ENCODE measurements around the gene CDH12.
"Not testable (repeated sequence)": the region's sequence is repeated elsewhere in the genome, so short reads cannot be mapped to it uniquely, and the experiment has no call there.

Gene CDH12

DNA sequence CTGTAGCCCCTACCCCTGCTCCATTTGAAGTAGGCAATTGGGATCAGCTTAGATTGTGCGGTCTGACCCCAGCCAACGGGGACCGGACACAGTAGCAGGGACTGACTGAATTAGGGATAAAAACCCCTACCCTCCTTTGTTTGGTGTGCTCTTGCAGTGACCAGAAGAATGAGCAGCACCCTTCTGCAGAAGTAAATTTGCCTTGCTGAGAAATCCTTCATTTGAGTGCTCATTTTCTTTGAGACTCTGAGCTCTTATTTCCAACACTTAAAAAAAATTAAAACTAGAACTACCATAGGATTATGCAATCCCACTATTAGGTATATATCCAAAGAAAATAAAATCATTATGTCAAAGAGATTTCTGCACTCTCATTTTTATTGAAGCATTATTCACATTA, 560.0 kb downstream of the CDH12 start:
- Histone ChIP-seq H3K4me1 (ENCODE audit: low read depth, poor library complexity, severe bottlenecking) (no peaks in the 10 kb centered on the region), H3K27ac (no peak overlapping the region), H4K20me1 (ENCODE audit: insufficient read depth) (no peaks in the 10 kb centered on the region), H3K27me3 (ENCODE audit: insufficient read depth, low read depth) (no peaks in the 10 kb centered on the region), H3K79me2 (ENCODE audit: insufficient read depth, low read depth) (no peaks in the 10 kb centered on the region), H3K4me2 (no peak overlapping the region), H3K36me3 (ENCODE audit: insufficient read depth) (no peaks in the 10 kb centered on the region), H3K4me3 (IDR thresholded peaks at IDR 0.05; ENCODE audit: insufficient read depth, low read depth, low read length) (no peak overlapping the region), H2AFZ (ENCODE audit: low read depth) (no peak overlapping the region), H3K9ac (no peak overlapping the region)
- TF ChIP-seq, protein P1, sequence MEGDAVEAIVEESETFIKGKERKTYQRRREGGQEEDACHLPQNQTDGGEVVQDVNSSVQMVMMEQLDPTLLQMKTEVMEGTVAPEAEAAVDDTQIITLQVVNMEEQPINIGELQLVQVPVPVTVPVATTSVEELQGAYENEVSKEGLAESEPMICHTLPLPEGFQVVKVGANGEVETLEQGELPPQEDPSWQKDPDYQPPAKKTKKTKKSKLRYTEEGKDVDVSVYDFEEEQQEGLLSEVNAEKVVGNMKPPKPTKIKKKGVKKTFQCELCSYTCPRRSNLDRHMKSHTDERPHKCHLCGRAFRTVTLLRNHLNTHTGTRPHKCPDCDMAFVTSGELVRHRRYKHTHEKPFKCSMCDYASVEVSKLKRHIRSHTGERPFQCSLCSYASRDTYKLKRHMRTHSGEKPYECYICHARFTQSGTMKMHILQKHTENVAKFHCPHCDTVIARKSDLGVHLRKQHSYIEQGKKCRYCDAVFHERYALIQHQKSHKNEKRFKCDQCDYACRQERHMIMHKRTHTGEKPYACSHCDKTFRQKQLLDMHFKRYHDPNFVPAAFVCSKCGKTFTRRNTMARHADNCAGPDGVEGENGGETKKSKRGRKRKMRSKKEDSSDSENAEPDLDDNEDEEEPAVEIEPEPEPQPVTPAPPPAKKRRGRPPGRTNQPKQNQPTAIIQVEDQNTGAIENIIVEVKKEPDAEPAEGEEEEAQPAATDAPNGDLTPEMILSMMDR (conservative IDR thresholded peaks at IDR 0.05; ENCODE audit: low read depth, low read length): no peak

DNA sequence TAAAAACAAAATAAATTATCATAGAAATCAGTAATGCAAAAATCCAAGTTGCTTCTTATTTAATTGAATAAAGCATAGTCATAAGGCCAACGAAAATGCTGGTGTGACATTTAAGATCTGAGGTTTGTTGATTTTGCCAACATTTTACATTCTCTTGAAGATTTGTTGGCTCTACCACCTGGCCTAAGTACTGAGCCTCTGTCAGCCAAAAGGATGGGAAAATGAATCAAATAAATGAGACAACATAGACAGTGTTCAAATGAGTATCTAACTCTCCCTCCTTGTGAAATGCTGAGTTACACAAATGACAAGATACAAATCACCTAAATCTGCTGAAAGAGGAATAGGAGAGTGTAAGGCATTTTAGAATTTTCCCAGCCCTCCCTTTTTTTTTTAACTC, 575.0 kb downstream of the CDH12 start:
- Histone ChIP-seq H3K27ac (no peak overlapping the region), H3K4me3 (IDR thresholded peaks at IDR 0.05; ENCODE audit: insufficient read depth, low read depth, low read length) (no peak overlapping the region), H3K4me2 (no peak overlapping the region), H3K9ac (no peak overlapping the region), H3K79me2 (ENCODE audit: insufficient read depth, low read depth) (no peaks in the 10 kb centered on the region), H3K36me3 (ENCODE audit: insufficient read depth) (no peaks in the 10 kb centered on the region), H2AFZ (ENCODE audit: low read depth) (no peak overlapping the region), H3K4me1 (ENCODE audit: low read depth, poor library complexity, severe bottlenecking) (no peaks in the 10 kb centered on the region), H3K27me3 (ENCODE audit: insufficient read depth, low read depth) (no peaks in the 10 kb centered on the region), H4K20me1 (ENCODE audit: insufficient read depth) (no peaks in the 10 kb centered on the region)
- TF ChIP-seq, protein P1 (conservative IDR thresholded peaks at IDR 0.05; ENCODE audit: low read depth, low read length): no peak

DNA sequence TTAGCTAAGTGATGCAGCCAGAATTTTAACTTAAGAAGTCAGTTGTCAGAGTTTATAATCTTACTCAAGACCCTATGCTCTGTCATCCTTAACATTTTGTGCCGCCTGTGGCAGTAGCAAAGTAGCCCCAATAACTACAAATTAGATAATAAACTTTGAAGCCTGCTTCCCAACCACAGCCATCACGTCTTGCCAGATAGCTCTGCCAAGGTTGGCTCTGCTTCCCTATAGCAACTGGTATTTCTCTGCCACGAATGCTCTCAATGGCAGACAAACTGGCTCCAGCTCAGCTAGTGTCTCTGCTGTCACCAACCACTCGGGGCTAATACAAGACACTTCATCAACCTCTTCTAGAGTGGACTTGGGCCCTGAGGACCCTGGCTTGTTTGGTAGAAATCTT, 576.1 kb downstream of the CDH12 start:
- Histone ChIP-seq H3K27me3 (ENCODE audit: insufficient read depth, low read depth) (no peaks in the 10 kb centered on the region), H2AFZ (ENCODE audit: low read depth) (no peak overlapping the region), H3K79me2 (ENCODE audit: insufficient read depth, low read depth) (no peaks in the 10 kb centered on the region), H3K4me2 (no peak overlapping the region), H3K36me3 (ENCODE audit: insufficient read depth) (no peaks in the 10 kb centered on the region), H3K9ac (no peak overlapping the region), H4K20me1 (ENCODE audit: insufficient read depth) (no peaks in the 10 kb centered on the region), H3K27ac (no peak overlapping the region), H3K4me1 (ENCODE audit: low read depth, poor library complexity, severe bottlenecking) (no peaks in the 10 kb centered on the region), H3K4me3 (IDR thresholded peaks at IDR 0.05; ENCODE audit: insufficient read depth, low read depth, low read length) (no peak overlapping the region)
- TF ChIP-seq, protein P1 (conservative IDR thresholded peaks at IDR 0.05; ENCODE audit: low read depth, low read length): no peak

DNA sequence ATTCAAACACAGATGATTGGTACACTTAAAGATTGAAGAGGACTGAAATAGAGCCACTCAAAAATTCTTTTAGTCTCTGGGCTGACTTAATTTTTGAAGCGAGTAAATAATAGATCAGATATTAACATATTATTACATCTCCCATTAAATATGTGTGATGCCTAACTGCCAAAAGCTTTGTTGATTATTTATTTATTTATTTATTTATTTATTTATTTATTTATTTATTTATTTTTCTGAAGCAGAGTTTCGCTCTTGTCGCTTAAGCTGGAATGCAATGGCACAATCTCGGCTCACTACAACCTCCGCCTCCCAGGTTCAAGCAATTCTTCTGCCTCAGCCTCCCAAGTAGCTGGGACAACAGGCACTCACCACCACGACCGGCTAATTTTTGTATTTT, 587.3 kb downstream of the CDH12 start:
- H3K27me3 ChIP-seq (ENCODE audit: insufficient read depth, low read depth); H3K4me2 ChIP-seq; H3K4me3 ChIP-seq (IDR thresholded peaks at IDR 0.05; ENCODE audit: insufficient read depth, low read depth, low read length); H2AFZ ChIP-seq (ENCODE audit: low read depth); H3K79me2 ChIP-seq (ENCODE audit: insufficient read depth, low read depth); H3K4me1 ChIP-seq (ENCODE audit: low read depth, poor library complexity, severe bottlenecking); H3K9ac ChIP-seq; H3K36me3 ChIP-seq (ENCODE audit: insufficient read depth); H4K20me1 ChIP-seq (ENCODE audit: insufficient read depth); H3K27ac ChIP-seq: not testable (repeated sequence)

DNA sequence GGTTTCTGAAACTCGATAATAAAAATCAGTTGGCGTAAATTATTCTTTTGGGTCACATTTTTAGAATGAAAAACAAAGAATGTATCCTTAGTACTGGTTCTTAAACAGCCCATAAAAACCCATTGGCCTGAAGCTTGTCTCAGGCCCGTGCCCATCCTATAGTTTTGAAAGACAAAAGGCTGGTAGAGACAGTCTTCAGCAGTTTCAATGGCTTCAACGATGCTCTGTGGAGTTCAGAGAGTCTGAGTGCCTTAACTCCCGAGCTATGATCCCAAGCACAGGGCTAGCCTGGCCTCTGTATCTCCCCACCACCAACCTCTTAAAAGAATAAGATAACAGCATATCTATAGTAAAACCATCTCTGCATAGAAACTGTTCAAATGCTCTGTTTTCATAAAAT, 595.0 kb downstream of the CDH12 start:
- Histone ChIP-seq H3K4me3 (IDR thresholded peaks at IDR 0.05; ENCODE audit: insufficient read depth, low read depth, low read length) (no peak overlapping the region), H3K79me2 (ENCODE audit: insufficient read depth, low read depth) (no peaks in the 10 kb centered on the region), H3K9ac (no peak overlapping the region), H3K36me3 (ENCODE audit: insufficient read depth) (no peaks in the 10 kb centered on the region), H3K27ac (no peak overlapping the region), H2AFZ (ENCODE audit: low read depth) (no peak overlapping the region), H3K27me3 (ENCODE audit: insufficient read depth, low read depth) (no peaks in the 10 kb centered on the region), H3K4me2 (no peak overlapping the region), H4K20me1 (ENCODE audit: insufficient read depth) (no peaks in the 10 kb centered on the region), H3K4me1 (ENCODE audit: low read depth, poor library complexity, severe bottlenecking) (no peaks in the 10 kb centered on the region)
- TF ChIP-seq, protein P1 (conservative IDR thresholded peaks at IDR 0.05; ENCODE audit: low read depth, low read length): no peak

All from KMS-11 (cell line).